ENCODE data around the gene TOMM70.
"Not testable (repeated sequence)": the region's sequence is repeated elsewhere in the genome, so short reads cannot be mapped to it uniquely, and the experiment has no call there.

The TOMM70 gene

GRCh38 chr3:100364421-100364820 lies 36.5 kb downstream of the TOMM70 start:
- no peak for DNase-seq (ENCODE audit: low read depth in 2 of 2)

GRCh38 chr3:100361897-100362296 lies 39.0 kb downstream of the TOMM70 start:
- DNase-seq (ENCODE audit: low read depth in 2 of 2): no peak

- DNase-seq (ENCODE audit: low read depth in 2 of 2): no peak
These were observed 40.0 kb downstream of the TOMM70 start for GRCh38 chr3:100360757-100361496.

- no peak for DNase-seq (ENCODE audit: low read depth in 2 of 2)
These were observed 41.9 kb downstream of the TOMM70 start for GRCh38 chr3:100359035-100359434.

- no peak for DNase-seq (ENCODE audit: low read depth in 2 of 2)
These were observed 42.5 kb downstream of the TOMM70 start for GRCh38 chr3:100358413-100358812.

- DNase-seq (ENCODE audit: low read depth in 2 of 2): no peak
These were observed 46.0 kb downstream of the TOMM70 start for GRCh38 chr3:100354850-100355249.

GRCh38 chr3:100352296-100353231 lies 48.3 kb downstream of the TOMM70 start:
- no peak for DNase-seq (ENCODE audit: low read depth in 2 of 2)

GRCh38 chr3:100351770-100352169 lies 49.1 kb downstream of the TOMM70 start:
- not testable (repeated sequence) for DNase-seq (ENCODE audit: low read depth in 2 of 2)

GRCh38 chr3:100348727-100349126 lies 52.2 kb downstream of the TOMM70 start:
- DNase-seq (ENCODE audit: low read depth in 2 of 2): no peak

- DNase-seq (ENCODE audit: low read depth in 2 of 2): no peak
These were observed 60.4 kb downstream of the TOMM70 start for GRCh38 chr3:100340527-100340926.

GRCh38 chr3:100339786-100340185 lies 61.1 kb downstream of the TOMM70 start:
- no peak for DNase-seq (ENCODE audit: low read depth in 2 of 2)

GRCh38 chr3:100338911-100339310 lies 62.0 kb downstream of the TOMM70 start:
- no peak for DNase-seq (ENCODE audit: low read depth in 2 of 2)

GRCh38 chr3:100336229-100336628 lies 64.7 kb downstream of the TOMM70 start:
- not testable (repeated sequence) for DNase-seq (ENCODE audit: low read depth in 2 of 2)

GRCh38 chr3:100335434-100335833 lies 65.5 kb downstream of the TOMM70 start:
- DNase-seq (ENCODE audit: low read depth in 2 of 2): peak; percentile 3 to 26

- DNase-seq (ENCODE audit: low read depth in 2 of 2): peak; percentile 70 to 75
These were observed 66.2 kb downstream of the TOMM70 start, which contains the start of gene NIT2 for GRCh38 chr3:100334488-100335351. TSS of gene NIT2 (plus strand) at chr3:100334757. CDS start at chr3:100334792, 35 bp downstream.

GRCh38 chr3:100333970-100334487 lies 66.9 kb downstream of the TOMM70 start:
- no peak for DNase-seq (ENCODE audit: low read depth in 2 of 2)

- DNase-seq (ENCODE audit: low read depth in 2 of 2): no peak
These were observed 67.8 kb downstream of the TOMM70 start for GRCh38 chr3:100333051-100333450.

GRCh38 chr3:100331660-100332059 lies 69.2 kb downstream of the TOMM70 start:
- DNase-seq (ENCODE audit: low read depth in 2 of 2): no peak

- DNase-seq (ENCODE audit: low read depth in 2 of 2): no peak
These were observed 70.2 kb downstream of the TOMM70 start for GRCh38 chr3:100330651-100331050.

- DNase-seq (ENCODE audit: low read depth in 2 of 2): no peak
These were observed 70.9 kb downstream of the TOMM70 start for GRCh38 chr3:100329800-100330489.

- DNase-seq (ENCODE audit: low read depth in 2 of 2): not testable (repeated sequence)
These were observed 73.5 kb downstream of the TOMM70 start for GRCh38 chr3:100327377-100327776.

All from stimulated activated CD8-positive, alpha-beta memory T cell treated with anti-CD3 and anti-CD28 coated beads, Interleukin-2, amount 100 ng/mL, for 48 hours (primary cell).